NK-92 (cell line): ENCODE results near the gene CDV3.

ENCODE experiments used
- DNase-seq: peaks from one replicate; lab custom pipeline; 2025; ENCODE audit not compliant: unreplicated experiment; lab: John Stamatoyannopoulos, UW

Gene CDV3

GRCh38 chr3:133563816-133564215 is 9.7 kb upstream of the CDV3 start:
- DNase-seq, result no peak

- DNase-seq, result no peak
Measured at GRCh38 chr3:133568294-133569014, 5.0 kb upstream of the CDV3 start.

- DNase-seq, result no peak
Measured at GRCh38 chr3:133570139-133570936, 3.1 kb upstream of the CDV3 start.

GRCh38 chr3:133570937-133571320 is 2.6 kb upstream of the CDV3 start:
- DNase-seq, result no peak

- DNase-seq, result no peak
Measured at GRCh38 chr3:133572158-133573053, 1.1 kb upstream of the CDV3 start.

- DNase-seq, result no peak
Measured at GRCh38 chr3:133573054-133573628, 345 bp upstream of the CDV3 start.

GRCh38 chr3:133574260-133574881 is 885 bp downstream of the CDV3 start:
- DNase-seq, result no peak

GRCh38 chr3:133575086-133575485 is 1.6 kb downstream of the CDV3 start:
- no peak for DNase-seq

GRCh38 chr3:133576169-133576568 is 2.7 kb downstream of the CDV3 start:
- DNase-seq, result no peak

GRCh38 chr3:133578548-133579191 is 5.2 kb downstream of the CDV3 start:
- DNase-seq, result no peak

GRCh38 chr3:133583396-133583795 is 9.9 kb downstream of the CDV3 start:
- no peak for DNase-seq

- no peak for DNase-seq
Measured at GRCh38 chr3:133588035-133588434, 14.5 kb downstream of the CDV3 start.

GRCh38 chr3:133588784-133589465 is 15.4 kb downstream of the CDV3 start:
- DNase-seq, result no peak

- no peak for DNase-seq
Measured at GRCh38 chr3:133589503-133589902, 16.0 kb downstream of the CDV3 start.

- DNase-seq, result no peak
Measured at GRCh38 chr3:133591271-133591742, 17.8 kb downstream of the CDV3 start.

GRCh38 chr3:133592843-133593242 is 19.4 kb downstream of the CDV3 start:
- no peak for DNase-seq

GRCh38 chr3:133593243-133593642 is 19.8 kb downstream of the CDV3 start:
- DNase-seq, result no peak

- no peak for DNase-seq
Measured at GRCh38 chr3:133595341-133595740, 21.9 kb downstream of the CDV3 start.

GRCh38 chr3:133598405-133598804 is 24.9 kb downstream of the CDV3 start:
- DNase-seq, result no peak
